GM04504 (cell line): ENCODE measurements around the gene RBM19.
A peak's percentile ranks its signal among the peaks of the same experiment; 100 is the strongest.
"Not testable (repeated sequence)": the region's sequence is repeated elsewhere in the genome, so short reads cannot be mapped to it uniquely, and the experiment has no call there.

Source experiments
- DNase-seq: peaks from one replicate; pipeline ENCODE4 v3.0.0-alpha.2; 2012; ENCODE audit warnings: low read depth

The RBM19 gene

GRCh38 chr12:113965951-113966797 lies at the start of gene RBM19:
TSS of gene RBM19 (minus strand) at chr12:113966325. CDS start at chr12:113966227, 98 bp downstream.
- DNase-seq = peak; percentile 96

GRCh38 chr12:114015851-114016250 lies 49.7 kb upstream of the RBM19 start:
- DNase-seq = no peak

- peak; percentile 10 for DNase-seq
Observed at GRCh38 chr12:114013575-114014345, 47.6 kb upstream of the RBM19 start.

GRCh38 chr12:114012744-114013431 lies 46.8 kb upstream of the RBM19 start:
- DNase-seq = no peak

- DNase-seq = no peak
Observed at GRCh38 chr12:114011711-114012110, 45.6 kb upstream of the RBM19 start.

GRCh38 chr12:114006482-114007425 lies 40.6 kb upstream of the RBM19 start:
- DNase-seq = no peak

- DNase-seq = no peak
Observed at GRCh38 chr12:114004402-114004801, 38.3 kb upstream of the RBM19 start.

GRCh38 chr12:114003286-114003685 lies 37.2 kb upstream of the RBM19 start:
- no peak for DNase-seq

- no peak for DNase-seq
Observed at GRCh38 chr12:114001511-114002340, 35.6 kb upstream of the RBM19 start.

- DNase-seq = no peak
Observed at GRCh38 chr12:114000861-114001260, 34.7 kb upstream of the RBM19 start.

- DNase-seq = not testable (repeated sequence)
Observed at GRCh38 chr12:114000261-114000660, 34.1 kb upstream of the RBM19 start.

GRCh38 chr12:113997365-113997764 lies 31.2 kb upstream of the RBM19 start:
- no peak for DNase-seq

GRCh38 chr12:113996026-113996425 lies 29.9 kb upstream of the RBM19 start:
- no peak for DNase-seq

GRCh38 chr12:113994051-113994450 lies 27.9 kb upstream of the RBM19 start:
- no peak for DNase-seq

- not testable (repeated sequence) for DNase-seq
Observed at GRCh38 chr12:113992751-113993150, 26.6 kb upstream of the RBM19 start.

GRCh38 chr12:113991224-113992044 lies 25.3 kb upstream of the RBM19 start:
- no peak for DNase-seq

GRCh38 chr12:113990250-113991223 lies 24.4 kb upstream of the RBM19 start:
- no peak for DNase-seq

GRCh38 chr12:113988976-113989375 lies 22.9 kb upstream of the RBM19 start:
- DNase-seq = no peak
